ENCODE data around the gene AKT1.
"Not testable (repeated sequence)": the region's sequence is repeated elsewhere in the genome, so short reads cannot be mapped to it uniquely, and the experiment has no call there.

The AKT1 gene

DNA sequence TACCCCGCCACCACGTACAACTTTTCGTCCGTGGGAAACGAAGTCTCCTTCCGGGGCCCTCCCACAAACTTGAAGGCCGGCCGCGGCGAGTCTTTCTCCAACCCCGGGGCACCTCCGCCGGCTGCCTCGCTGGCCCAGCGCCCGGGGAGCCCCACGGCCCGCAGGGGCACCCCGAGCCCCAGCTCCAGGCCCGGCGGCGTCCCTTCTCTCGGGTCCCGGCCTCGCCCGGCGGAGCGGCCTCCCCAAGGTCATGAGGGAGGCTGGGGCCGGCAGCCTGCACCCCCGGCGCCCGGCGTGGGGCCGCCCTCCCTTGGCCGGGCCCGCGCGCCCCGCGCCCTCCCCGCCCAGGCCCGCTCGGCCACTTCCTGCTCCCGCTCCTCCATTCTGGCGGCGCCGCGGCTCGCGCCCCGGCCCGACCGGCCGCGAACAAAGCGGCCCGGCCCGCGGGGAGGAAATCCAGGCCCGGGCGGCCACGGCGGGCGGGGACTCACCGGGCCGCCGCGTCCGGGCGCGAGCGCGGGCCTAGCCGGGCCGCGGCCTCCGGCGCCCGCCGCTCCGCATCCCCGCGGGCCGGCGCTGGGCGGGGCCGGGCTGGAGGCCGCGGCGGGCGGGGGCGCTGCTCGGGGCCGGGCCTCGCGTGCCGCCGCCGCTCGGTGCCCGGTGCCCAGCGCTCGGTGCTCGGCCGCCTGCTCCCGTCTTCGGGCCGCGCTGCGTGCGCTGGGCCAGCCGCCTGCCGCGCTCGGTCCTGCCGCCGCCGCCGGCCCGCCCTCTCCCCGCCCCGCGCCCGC, at the start of gene AKT1:
Gene AKT1, minus strand, starts transcription at position 756 of the 788 bp plus-strand sequence. CDS start 3,105 bp downstream, outside the sequence.
- H3K27ac ChIP-seq: peak within 1 kb of the TSS; percentile 98
- TF ChIP-seq ZFX (IDR thresholded peaks at IDR 0.05; ENCODE audit: borderline replicate concordance) (no peak), CTCF (IDR thresholded peaks at IDR 0.05) (no peak)

DNA sequence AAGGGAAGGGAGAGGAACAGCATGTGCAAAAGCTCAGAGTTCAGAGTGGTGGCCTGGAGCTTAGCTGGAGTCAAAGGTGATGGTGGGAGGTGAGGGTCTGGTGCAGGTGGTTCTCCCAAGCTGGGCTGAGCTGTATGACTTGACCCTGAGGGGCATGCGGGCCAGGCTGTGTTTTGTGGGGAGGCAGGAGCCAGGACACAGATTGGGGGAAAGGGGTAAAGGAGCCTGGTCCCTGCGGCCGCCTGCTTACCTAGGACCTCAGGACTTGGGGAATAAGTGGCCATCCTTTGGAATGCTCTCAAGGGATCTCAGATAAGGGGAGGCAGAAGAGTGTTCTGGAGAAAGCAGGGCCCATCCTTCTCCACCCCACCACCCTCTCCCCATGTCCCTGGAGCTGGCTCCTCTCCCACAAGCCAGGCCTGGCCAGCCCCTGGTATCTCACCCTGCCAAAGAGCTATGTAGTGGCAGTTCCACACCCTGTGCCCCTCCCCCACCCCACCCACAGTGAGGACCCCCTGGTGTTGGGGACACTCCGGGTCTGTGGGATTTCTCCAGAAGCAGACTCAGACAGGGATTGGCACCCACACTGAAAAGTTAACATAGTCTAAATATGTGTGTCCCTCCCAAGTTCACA, 49.6 kb upstream of the AKT1 start:
- H3K27ac ChIP-seq: no peak overlapping the region
- TF ChIP-seq CTCF (IDR thresholded peaks at IDR 0.05): no peak
- TF ChIP-seq ZFX (IDR thresholded peaks at IDR 0.05; ENCODE audit: borderline replicate concordance): no peak

DNA sequence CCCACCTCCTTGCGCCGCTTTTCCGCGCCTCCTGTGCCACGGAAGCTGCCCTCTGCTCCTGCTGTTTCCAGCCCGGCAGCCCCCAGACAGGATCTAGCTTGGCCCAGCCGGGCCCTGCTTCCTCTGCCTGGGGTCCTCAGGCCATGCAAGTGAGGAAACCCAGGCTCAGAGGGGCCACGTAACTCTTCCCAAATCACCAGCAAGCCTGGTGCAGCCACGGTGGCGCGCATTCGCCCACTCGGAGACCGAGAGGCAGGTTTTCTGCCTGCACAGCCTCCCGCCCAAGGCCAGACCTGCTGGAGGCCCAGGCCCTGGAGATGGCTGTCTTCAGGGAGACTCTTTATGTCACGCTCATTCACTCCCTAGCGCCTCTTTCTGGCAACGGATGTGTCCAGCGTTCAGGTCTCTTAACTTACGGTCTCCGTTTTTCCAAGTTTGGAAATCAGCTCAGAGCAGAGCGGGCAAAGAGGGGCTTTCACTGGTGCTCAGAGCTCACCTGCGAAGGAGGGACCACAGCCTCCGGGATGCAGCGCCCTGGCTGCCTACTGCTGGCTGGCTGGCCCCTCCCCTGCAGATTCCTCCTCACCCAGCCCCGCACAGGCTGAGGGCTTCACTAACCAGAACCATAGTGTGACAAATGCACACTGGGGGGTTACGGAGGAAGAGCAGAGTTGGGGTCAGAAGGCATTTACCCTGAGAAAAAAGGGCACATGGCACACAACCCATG, 48.9 kb upstream of the AKT1 start:
- TF ChIP-seq ZFX (IDR thresholded peaks at IDR 0.05; ENCODE audit: borderline replicate concordance): no peak
- TF ChIP-seq CTCF (IDR thresholded peaks at IDR 0.05): peak; percentile 7; the same call in 1 of the 2 replicates
- no peak overlapping the region for H3K27ac ChIP-seq

DNA sequence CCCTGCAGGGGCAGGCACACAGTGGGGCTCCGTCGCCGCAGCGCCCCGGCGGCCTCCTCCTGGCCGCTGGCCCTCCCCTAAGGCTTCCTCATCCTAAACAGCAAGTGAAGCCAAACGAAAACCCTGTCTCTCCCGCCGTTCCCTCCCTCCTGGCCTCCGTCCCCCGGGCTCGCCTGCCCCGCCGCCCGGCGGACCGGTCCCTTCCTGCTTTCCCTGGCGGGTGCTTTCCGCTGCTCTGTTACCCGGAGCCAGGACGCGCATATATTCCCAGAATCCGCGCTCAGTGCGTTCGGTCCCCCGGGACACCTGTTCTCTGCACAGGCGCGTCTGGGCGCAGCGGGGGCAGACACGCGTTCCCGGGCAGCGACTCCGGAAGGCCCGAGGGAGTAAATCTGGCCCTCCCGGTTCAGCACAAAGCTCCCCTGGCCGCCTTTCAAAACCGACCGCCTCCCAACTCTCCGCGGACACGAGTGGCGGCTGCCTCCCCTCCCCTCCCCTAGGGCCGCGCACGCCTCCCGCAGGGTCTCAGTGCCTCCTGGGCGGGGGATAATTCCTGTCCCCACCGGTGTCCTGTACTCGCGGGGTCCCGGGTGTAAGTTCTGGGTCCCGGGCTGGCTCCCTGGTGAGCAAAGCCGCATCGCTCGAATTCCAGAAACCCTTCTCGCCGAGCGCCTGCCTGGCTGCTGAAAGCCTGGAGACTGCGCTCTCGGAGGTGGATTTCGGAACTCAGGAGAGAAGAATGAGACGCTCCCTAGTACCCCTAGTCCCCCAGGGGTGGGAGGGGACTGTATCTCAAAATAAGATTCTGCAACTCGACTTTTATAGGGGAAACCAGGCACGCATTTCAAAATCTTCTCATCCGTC, 48.1 kb upstream of the AKT1 start:
- no peak overlapping the region for H3K27ac ChIP-seq
- TF ChIP-seq CTCF (IDR thresholded peaks at IDR 0.05) (no peak), ZFX (IDR thresholded peaks at IDR 0.05; ENCODE audit: borderline replicate concordance) (no peak)

- TF ChIP-seq ZFX (IDR thresholded peaks at IDR 0.05; ENCODE audit: borderline replicate concordance) (no peak), CTCF (IDR thresholded peaks at IDR 0.05) (no peak)
Measured at GRCh38 chr14:104843006-104843405, 47.5 kb upstream of the AKT1 start.

DNA sequence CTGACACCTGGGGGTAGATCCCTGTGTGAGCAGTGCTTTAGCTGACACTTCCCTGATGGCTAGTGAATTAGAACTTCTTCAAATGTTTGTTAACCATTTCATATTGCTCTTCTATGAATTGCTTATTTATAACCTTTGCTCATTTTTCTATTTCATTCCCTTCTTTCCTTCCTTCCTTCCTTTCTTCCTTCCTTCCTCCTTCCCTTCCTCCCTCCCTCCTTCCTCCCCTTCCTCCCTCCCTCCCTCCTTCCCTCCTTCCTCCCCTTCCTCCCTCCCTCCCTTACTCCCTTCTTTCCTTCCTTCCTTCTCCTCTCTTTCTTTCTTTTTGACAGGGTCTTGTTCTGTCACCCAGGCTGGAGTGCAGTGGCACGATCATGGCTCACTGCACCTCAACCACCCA, 46.2 kb upstream of the AKT1 start:
- H3K27ac ChIP-seq: no peak overlapping the region
- TF ChIP-seq ZFX (IDR thresholded peaks at IDR 0.05; ENCODE audit: borderline replicate concordance) (no peak), CTCF (IDR thresholded peaks at IDR 0.05) (no peak)

More at GRCh38 chr14:104843006-104843405, 47.5 kb upstream of the AKT1 start:
- H3K27ac ChIP-seq: no peak overlapping the region

DNA sequence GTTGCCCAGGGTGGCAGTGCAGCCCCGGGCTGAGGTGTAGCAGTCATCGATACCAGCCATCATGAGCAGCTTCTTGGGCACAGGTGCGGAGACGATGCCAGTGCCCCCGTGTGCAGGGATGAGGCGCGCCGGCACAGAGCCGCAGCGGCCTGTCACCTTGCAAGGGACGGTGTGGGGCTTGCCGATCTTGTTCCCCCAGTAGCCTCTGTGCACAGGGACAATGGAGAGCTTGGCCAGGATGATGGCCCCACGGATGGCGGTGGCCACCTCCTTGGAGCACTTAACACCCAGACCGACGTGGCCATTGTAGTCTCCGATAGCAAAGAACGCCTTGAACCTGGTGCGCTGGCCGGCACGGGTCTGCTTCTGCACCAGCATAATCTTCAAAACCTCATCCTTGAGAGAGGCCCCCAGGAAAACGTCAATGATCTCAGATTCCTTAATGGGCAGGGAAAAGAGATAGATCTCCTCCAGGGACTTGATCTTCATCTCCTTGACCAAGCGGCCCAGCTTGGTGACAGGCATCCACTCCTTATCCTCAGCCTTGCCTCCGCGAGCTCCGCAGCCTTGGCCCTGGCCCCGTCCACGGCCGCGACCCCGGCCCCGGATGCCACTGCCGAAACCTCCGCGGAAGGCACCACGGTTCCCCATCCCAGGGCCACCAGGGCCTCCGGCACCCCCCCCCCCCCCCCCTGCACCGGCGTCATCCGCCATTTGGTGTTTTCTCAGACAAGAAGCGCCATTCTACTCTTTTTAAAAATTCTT, 40.8 kb upstream of the AKT1 start:
- not testable (repeated sequence) for H3K27ac ChIP-seq
